ENCODE results near the gene NAA15. TPM values are rescaled to one million over a fixed set of nuclear protein-coding genes. Genes with fewer than 3 reads are reported as not detected.

Gene NAA15
- polyA plus RNA-seq, 1 of the 3 experiments (the other 2 are of a cell fraction): 7.1 TPM

GRCh38 chr4:139315221-139315675, 13.9 kb downstream of the NAA15 start:
- DNase-seq: no peak
- POLR2A ChIA-PET: no interaction called here
- Histone ChIP-seq H3K27ac (ENCODE audit: low read depth in 2 of 2, low read length in 1 of 2) (no peak overlapping the region), H3K4me2 (no peak overlapping the region), H3K9ac (no peak overlapping the region), H3K79me2 (ENCODE audit: insufficient read depth) (peaks cover 100% of the 10 kb centered on the region), H3K9me2 (no peaks in the 10 kb centered on the region), H2AFZ (ENCODE audit: low read depth) (no peak overlapping the region), H3K4me3 (ENCODE audit: low read depth in 2 of 2, low read length in 1 of 2) (no peak overlapping the region), H3K36me3 (replicated peaks in 1 of 2; ENCODE audit: control insufficient read depth in 1 of 2, insufficient read depth in 2 of 2, low read length in 1 of 2) (peaks cover 0 to 4% of the 10 kb centered on the region in 2 experiments), H3K27me3 (ENCODE audit: insufficient read depth) (no peaks in the 10 kb centered on the region), H3K4me1 (ENCODE audit: control insufficient read depth in 1 of 2, insufficient read depth in 2 of 2, low read depth in 1 of 2, low read length in 1 of 2) (peaks cover 0 to 13% of the 10 kb centered on the region in 2 experiments; a peak in 1 of 4 replicates), H3F3A (replicated peaks; ENCODE audit: insufficient read depth) (peaks cover 25% of the 10 kb centered on the region), H4K20me1 (ENCODE audit: insufficient read depth) (peaks cover 91% of the 10 kb centered on the region), H3K9me3 (peaks cover 7% of the 10 kb centered on the region)
- CTCF ChIA-PET: no interaction called here
- TF ChIP-seq SMC3 (IDR thresholded peaks at IDR 0.05; ENCODE audit: low read depth, low read length): no peak
- no peak for TF ChIP-seq MEF2A (IDR thresholded peaks at IDR 0.05; ENCODE audit: borderline replicate concordance, low read depth)
- TF ChIP-seq CHD2 (IDR thresholded peaks at IDR 0.05; ENCODE audit: low read length, partially characterized antibody): no peak
- no peak for TF ChIP-seq NFIC (IDR thresholded peaks at IDR 0.05; ENCODE audit: borderline replicate concordance)
- 96% methylated on average over 13 of the region's 13 CpGs for WGBS (ENCODE audit: low lambda C conversion rate)

GRCh38 chr4:139316733-139317132, 15.4 kb downstream of the NAA15 start:
- no peak for TF ChIP-seq TEAD4 (IDR thresholded peaks at IDR 0.05; ENCODE audit: borderline replicate concordance, insufficient read depth)
- TF ChIP-seq TAF1 (IDR thresholded peaks at IDR 0.05; ENCODE audit: borderline replicate concordance, low read depth, low read length): no peak
- no peak for TF ChIP-seq YY1 (IDR thresholded peaks at IDR 0.05; ENCODE audit: low read depth)
- TF ChIP-seq USF2 (IDR thresholded peaks at IDR 0.05; ENCODE audit: borderline replicate concordance, low read depth, low read length): no peak
- Histone ChIP-seq H3K9me3 (peaks cover 7% of the 10 kb centered on the region), H4K20me1 (ENCODE audit: insufficient read depth) (peaks cover 86% of the 10 kb centered on the region), H3K4me1 (ENCODE audit: control insufficient read depth in 1 of 2, insufficient read depth in 2 of 2, low read depth in 1 of 2, low read length in 1 of 2) (peaks cover 0 to 12% of the 10 kb centered on the region in 2 experiments; a peak in 1 of 4 replicates), H3K9me2 (no peaks in the 10 kb centered on the region), H3K36me3 (replicated peaks in 1 of 2; ENCODE audit: control insufficient read depth in 1 of 2, insufficient read depth in 2 of 2, low read length in 1 of 2) (peaks cover 0 to 4% of the 10 kb centered on the region in 2 experiments), H3K27ac (ENCODE audit: low read depth in 2 of 2, low read length in 1 of 2) (no peak overlapping the region), H3K4me3 (ENCODE audit: low read depth in 2 of 2, low read length in 1 of 2) (no peak overlapping the region), H3F3A (replicated peaks; ENCODE audit: insufficient read depth) (peaks cover 18% of the 10 kb centered on the region), H3K9ac (no peak overlapping the region), H3K4me2 (no peak overlapping the region), H3K79me2 (ENCODE audit: insufficient read depth) (peaks cover 100% of the 10 kb centered on the region), H3K27me3 (ENCODE audit: insufficient read depth) (no peaks in the 10 kb centered on the region), H2AFZ (ENCODE audit: low read depth) (no peak overlapping the region)
- CTCF ChIA-PET: interaction anchor here (1.3 kb wide), 1 partner anchor 285 kb away, joined by 3 read pairs; no protein-coding TSS in a partner anchor
- POLR2A ChIA-PET: no interaction called here
- WGBS (ENCODE audit: low lambda C conversion rate): 95% methylated on average over 2 of the region's 2 CpGs
- DNase-seq: no peak

- Histone ChIP-seq H3K4me2 (no peak overlapping the region), H3K9me3 (peaks cover 7% of the 10 kb centered on the region), H3K4me3 (ENCODE audit: low read depth in 2 of 2, low read length in 1 of 2) (no peak overlapping the region), H3K27ac (ENCODE audit: low read depth in 2 of 2, low read length in 1 of 2) (no peak overlapping the region), H3F3A (replicated peaks; ENCODE audit: insufficient read depth) (peaks cover 11% of the 10 kb centered on the region), H4K20me1 (ENCODE audit: insufficient read depth) (peaks cover 84% of the 10 kb centered on the region), H3K27me3 (ENCODE audit: insufficient read depth) (no peaks in the 10 kb centered on the region), H3K79me2 (ENCODE audit: insufficient read depth) (peaks cover 100% of the 10 kb centered on the region), H3K9me2 (no peaks in the 10 kb centered on the region), H3K36me3 (replicated peaks in 1 of 2; ENCODE audit: control insufficient read depth in 1 of 2, insufficient read depth in 2 of 2, low read length in 1 of 2) (peaks cover 0 to 4% of the 10 kb centered on the region in 2 experiments), H3K4me1 (ENCODE audit: control insufficient read depth in 1 of 2, insufficient read depth in 2 of 2, low read depth in 1 of 2, low read length in 1 of 2) (0 out of 4 replicates have a peak, but pooled peaks cover 0 to 4% of the 10 kb centered on the region in 2 experiments), H2AFZ (ENCODE audit: low read depth) (no peak overlapping the region), H3K9ac (no peak overlapping the region)
- ChIA-PET CTCF (interaction anchor here (1.3 kb wide), 1 partner anchor 286 kb away, joined by 3 read pairs; no protein-coding TSS in a partner anchor), POLR2A (no interaction called here)
- DNase-seq: no peak
- TF ChIP-seq MXI1 (IDR thresholded peaks at IDR 0.05; ENCODE audit: low read depth, low read length) (no peak), JUND (IDR thresholded peaks at IDR 0.05) (no peak), RCOR1 (IDR thresholded peaks at IDR 0.05; ENCODE audit: low read length) (no peak), ZBTB33 (IDR thresholded peaks at IDR 0.05; ENCODE audit: borderline replicate concordance, low read depth) (no peak), REST (IDR thresholded peaks at IDR 0.05; ENCODE audit: low read depth, low read length) (no peak), MEF2A (IDR thresholded peaks at IDR 0.05; ENCODE audit: borderline replicate concordance, low read depth) (no peak), USF2 (IDR thresholded peaks at IDR 0.05; ENCODE audit: borderline replicate concordance, low read depth, low read length) (no peak)
Observed at GRCh38 chr4:139317635-139318034, 16.3 kb downstream of the NAA15 start.

Measured in SK-N-SH (cell line).